Body of pancreas (tissue), 4 donors: ENCODE measurements around the gene SAMMSON.

Experiments
- POLR2A ChIP-seq, 3 donors: fragments of 450-650 bp; IDR thresholded peaks; one replicate each; pipeline ENCODE4 v1.6.1; 2016; ENCODE audit warnings: antibody characterized with exemption in 3 of 3, mild to moderate bottlenecking in 2 of 3
- TF ChIP-seq, protein P1 (sequence below), 7 experiments: fragments of 450-650 bp in 4 of 7; fragments of 200-600 bp in 3 of 7; sonication (generic) in 3 of 7; IDR thresholded peaks; one replicate each; pipeline ENCODE4 v1.5.1; 2016 to 2019; ENCODE audit warnings: antibody characterized with exemption in 7 of 7

DNA sequence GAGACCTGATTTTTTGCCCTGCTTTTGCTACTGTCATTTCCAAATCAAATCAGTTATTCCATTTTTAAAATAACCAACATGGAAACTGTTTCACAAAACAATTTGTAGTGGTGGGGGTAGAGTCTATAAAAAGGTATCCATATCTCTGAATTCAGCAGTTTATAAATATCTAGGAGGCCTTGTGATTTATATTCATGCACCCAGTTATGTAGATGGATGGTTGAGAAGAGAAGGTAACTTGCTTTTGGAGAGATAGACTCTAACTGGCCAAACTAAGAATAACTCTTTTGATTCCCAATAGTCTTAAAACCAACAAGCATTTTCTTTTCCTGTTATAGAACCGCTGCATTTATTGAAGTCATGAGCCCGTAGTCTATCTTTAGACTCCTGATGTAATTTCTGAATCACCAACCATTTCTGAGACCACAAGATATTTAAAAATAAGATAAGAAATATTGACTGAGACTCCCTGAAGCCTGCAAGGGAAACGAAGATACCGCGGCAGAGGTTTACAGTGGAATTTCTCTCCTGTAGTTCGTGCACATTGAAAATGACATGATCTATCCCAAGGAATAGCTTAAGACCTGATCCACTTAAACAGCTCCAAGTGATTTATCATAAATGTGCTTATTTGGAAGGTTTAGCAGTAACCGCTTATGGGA, 68.5 kb downstream of the SAMMSON start:
- TF ChIP-seq, protein P1, sequence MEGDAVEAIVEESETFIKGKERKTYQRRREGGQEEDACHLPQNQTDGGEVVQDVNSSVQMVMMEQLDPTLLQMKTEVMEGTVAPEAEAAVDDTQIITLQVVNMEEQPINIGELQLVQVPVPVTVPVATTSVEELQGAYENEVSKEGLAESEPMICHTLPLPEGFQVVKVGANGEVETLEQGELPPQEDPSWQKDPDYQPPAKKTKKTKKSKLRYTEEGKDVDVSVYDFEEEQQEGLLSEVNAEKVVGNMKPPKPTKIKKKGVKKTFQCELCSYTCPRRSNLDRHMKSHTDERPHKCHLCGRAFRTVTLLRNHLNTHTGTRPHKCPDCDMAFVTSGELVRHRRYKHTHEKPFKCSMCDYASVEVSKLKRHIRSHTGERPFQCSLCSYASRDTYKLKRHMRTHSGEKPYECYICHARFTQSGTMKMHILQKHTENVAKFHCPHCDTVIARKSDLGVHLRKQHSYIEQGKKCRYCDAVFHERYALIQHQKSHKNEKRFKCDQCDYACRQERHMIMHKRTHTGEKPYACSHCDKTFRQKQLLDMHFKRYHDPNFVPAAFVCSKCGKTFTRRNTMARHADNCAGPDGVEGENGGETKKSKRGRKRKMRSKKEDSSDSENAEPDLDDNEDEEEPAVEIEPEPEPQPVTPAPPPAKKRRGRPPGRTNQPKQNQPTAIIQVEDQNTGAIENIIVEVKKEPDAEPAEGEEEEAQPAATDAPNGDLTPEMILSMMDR (IDR thresholded peaks at IDR 0.05): no peak
- no peak for TF ChIP-seq POLR2A (IDR thresholded peaks at IDR 0.05)
